BE2C (cell line): Measurements from ENCODE around the gene LEMD1.

Source experiments
- DNase-seq: peaks from one replicate; pipeline ENCODE4 v3.0.0-alpha.2; 2020
- H3K27me3 ChIP-seq: fragments of 250-450 bp; sonication (Bioruptor Pico); 2 replicates; pipeline ENCODE4 v1.5.1; 2020; ENCODE audit warnings: mild to moderate bottlenecking
- H3K36me3 ChIP-seq: fragments of 250-450 bp; sonication (Bioruptor Pico); 2 replicates; pipeline ENCODE4 v1.5.1; 2020; ENCODE audit warnings: mild to moderate bottlenecking
- H3K4me1 ChIP-seq: fragments of 250-450 bp; sonication (Bioruptor Pico); 2 replicates; pipeline ENCODE4 v1.5.1; 2020
- H3K4me3 ChIP-seq: 2 replicates; pipeline ENCODE4 v1.5.1; 2011; ENCODE audit warnings: low read depth, low read length
- H3K9me3 ChIP-seq: fragments of 250-450 bp; sonication (Bioruptor Pico); 2 replicates; pipeline ENCODE4 v1.5.1; 2020
- CTCF ChIP-seq: IDR thresholded peaks from 2 replicates; pipeline ENCODE4 v1.5.1; 2012; ENCODE audit warnings: mild to moderate bottlenecking, low read depth, low read length

LEMD1 gene

GRCh38 chr1:205456868-205457745 lies 35.3 kb upstream of the LEMD1 start:
- TF ChIP-seq CTCF = no peak
- peak; percentile 40 for DNase-seq
- Histone ChIP-seq H3K36me3 (no peaks in the 10 kb centered on the region), H3K9me3 (no peaks in the 10 kb centered on the region), H3K27me3 (peaks cover 66% of the 10 kb centered on the region), H3K4me3 (peak overlapping the region; percentile 42), H3K4me1 (no peaks in the 10 kb centered on the region)

GRCh38 chr1:205456383-205456867 lies 34.6 kb upstream of the LEMD1 start:
- Histone ChIP-seq H3K27me3 (peaks cover 66% of the 10 kb centered on the region), H3K4me3 (peak overlapping the region; percentile 42)
- no peak for DNase-seq

GRCh38 chr1:205455581-205456382 lies 33.9 kb upstream of the LEMD1 start, which contains the start of gene BLACAT1:
Gene BLACAT1, minus strand, starts transcription at chr1:205456045.
- Histone ChIP-seq H3K27me3 (peaks cover 66% of the 10 kb centered on the region), H3K9me3 (no peaks in the 10 kb centered on the region), H3K4me3 (peak within 1 kb of the TSS; percentile 42), H3K36me3 (no peaks in the 10 kb centered on the region), H3K4me1 (no peaks in the 10 kb centered on the region)
- no peak for TF ChIP-seq CTCF
- no peak for DNase-seq

More at GRCh38 chr1:205456383-205456867, 34.6 kb upstream of the LEMD1 start:
- Histone ChIP-seq H3K9me3 (no peaks in the 10 kb centered on the region), H3K36me3 (no peaks in the 10 kb centered on the region), H3K4me1 (no peaks in the 10 kb centered on the region)
- no peak for TF ChIP-seq CTCF

- Histone ChIP-seq H3K4me1 (no peaks in the 10 kb centered on the region), H3K4me3 (no peak overlapping the region), H3K36me3 (no peaks in the 10 kb centered on the region), H3K27me3 (peaks cover 63% of the 10 kb centered on the region), H3K9me3 (no peaks in the 10 kb centered on the region)
- TF ChIP-seq CTCF = no peak
- no peak for DNase-seq
Observed at GRCh38 chr1:205454903-205455335, 33.1 kb upstream of the LEMD1 start.

GRCh38 chr1:205453466-205453865 lies 31.6 kb upstream of the LEMD1 start:
- peaks cover 50% of the 10 kb centered on the region for H3K27me3 ChIP-seq
- H3K4me1 ChIP-seq = no peaks in the 10 kb centered on the region

More at GRCh38 chr1:205453466-205453865, 31.6 kb upstream of the LEMD1 start:
- H3K9me3 ChIP-seq = no peaks in the 10 kb centered on the region
- no peaks in the 10 kb centered on the region for H3K36me3 ChIP-seq
- no peak for TF ChIP-seq CTCF
- no peak overlapping the region for H3K4me3 ChIP-seq
- DNase-seq = no peak
